H1 (cell line): ENCODE measurements around the gene TSEN54. TPM values are rescaled to one million over a fixed set of nuclear protein-coding genes. Genes with fewer than 3 reads are reported as not detected.

ENCODE experiments used
- ATF2 ChIP-seq: IDR thresholded peaks from 2 replicates; pipeline ENCODE4 v1.6.1; 2012; ENCODE audit warnings: low read length, inconsistent platforms
- CHD7 ChIP-seq: fragments of 300-600 bp; sonication (generic); IDR thresholded peaks from 2 replicates; pipeline ENCODE4 v1.7.1; 2012; ENCODE audit warnings: low read length, moderate library complexity, mild to moderate bottlenecking, inconsistent platforms; ENCODE audit not compliant: insufficient replicate concordance
- FOSL1 ChIP-seq: IDR thresholded peaks from 2 replicates; pipeline ENCODE4 v1.6.1; 2011; ENCODE audit warnings: mild to moderate bottlenecking, low read depth, low read length, moderate library complexity; ENCODE audit not compliant: insufficient read depth
- HDAC2 ChIP-seq, 2 experiments: fragments of 300-600 bp in 1 of 2; sonication (generic) in 1 of 2; IDR thresholded peaks; 2 replicates each; pipeline ENCODE4 v1.6.1; 2011 to 2012; ENCODE audit warnings: low read depth in 2 of 2, low read length in 2 of 2, mild to moderate bottlenecking in 2 of 2, moderate library complexity in 2 of 2, borderline replicate concordance in 1 of 2, inconsistent platforms in 1 of 2
- POLR2AphosphoS5 ChIP-seq: IDR thresholded peaks from 2 replicates; pipeline ENCODE4 v1.6.1; 2011; ENCODE audit warnings: low read depth, low read length
- SP1 ChIP-seq: IDR thresholded peaks from 2 replicates; pipeline ENCODE4 v1.6.1; 2011; ENCODE audit warnings: low read depth, low read length
- polyA plus RNA-seq, 7 experiments: library from polyadenylated mRNA; depleted of rRNA in 3 of 7; stranded (reverse) in 5 of 7; unstranded in 2 of 7; fragments of >200 nt in 5 of 7; fragments of 200-250 nt in 2 of 7; gene quantifications; 1 replicate in 5 of 7; 2 replicates in 1 of 7; 4 replicates in 1 of 7; pipeline versions ENCODE4 v1.2.1 to v1.2.3, GENCODE V29; 2011 to 2013; ENCODE audit warnings: missing spikeins in 2 of 7, mixed read lengths in 2 of 7
- total RNA-seq: library from RNA; stranded (reverse); fragmentation: NEBNext Ultra II Directional; extraction: Animal tissue kit (Norgen Biotek cat#: 25700); gene quantifications from 2 replicates; pipeline ENCODE4 v1.2.1, GENCODE V29; 2021

The TSEN54 gene
- total and polyA plus RNA-seq, 2 of the 8 experiments (the other 6 are each of a cell fraction or from before 2014, with no cell fraction given): 43.6 to 60.3 TPM

GRCh38 chr17:75559958-75560533 is 43.7 kb downstream of the TSEN54 start (continued):
- TF ChIP-seq CHD7 (no peak), SP1 (no peak), FOSL1 (no peak), POLR2AphosphoS5 (no peak), ATF2 (no peak), HDAC2 (IDR thresholded peaks at IDR 0.05; ENCODE audit: borderline replicate concordance in 1 of 2, low read depth in 2 of 2, low read length in 2 of 2) (no peak)
- TF ChIP-seq, all 59 proteins: peak for 0
